ENCODE results near the gene EXOSC9.

DNA sequence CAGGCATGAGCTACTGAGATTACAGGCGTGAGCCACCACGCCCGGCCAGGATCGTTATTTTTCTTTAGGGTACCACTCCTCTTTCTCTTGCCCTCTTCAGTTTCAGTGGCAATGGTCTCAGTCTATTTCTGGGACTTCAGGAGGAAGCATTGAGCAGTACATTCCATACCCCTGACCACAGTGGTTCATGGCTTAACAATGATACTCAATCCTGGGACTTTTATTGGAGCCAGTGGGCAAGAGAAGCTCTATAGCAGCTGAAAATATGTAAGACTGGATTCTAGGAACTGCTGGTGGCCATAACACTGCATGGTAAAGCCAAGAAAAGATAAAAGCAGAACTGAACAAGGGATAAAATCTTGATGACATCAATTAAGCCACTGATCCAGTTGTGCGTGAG, 28.4 kb downstream of the EXOSC9 start:
- TF ChIP-seq, protein P1, sequence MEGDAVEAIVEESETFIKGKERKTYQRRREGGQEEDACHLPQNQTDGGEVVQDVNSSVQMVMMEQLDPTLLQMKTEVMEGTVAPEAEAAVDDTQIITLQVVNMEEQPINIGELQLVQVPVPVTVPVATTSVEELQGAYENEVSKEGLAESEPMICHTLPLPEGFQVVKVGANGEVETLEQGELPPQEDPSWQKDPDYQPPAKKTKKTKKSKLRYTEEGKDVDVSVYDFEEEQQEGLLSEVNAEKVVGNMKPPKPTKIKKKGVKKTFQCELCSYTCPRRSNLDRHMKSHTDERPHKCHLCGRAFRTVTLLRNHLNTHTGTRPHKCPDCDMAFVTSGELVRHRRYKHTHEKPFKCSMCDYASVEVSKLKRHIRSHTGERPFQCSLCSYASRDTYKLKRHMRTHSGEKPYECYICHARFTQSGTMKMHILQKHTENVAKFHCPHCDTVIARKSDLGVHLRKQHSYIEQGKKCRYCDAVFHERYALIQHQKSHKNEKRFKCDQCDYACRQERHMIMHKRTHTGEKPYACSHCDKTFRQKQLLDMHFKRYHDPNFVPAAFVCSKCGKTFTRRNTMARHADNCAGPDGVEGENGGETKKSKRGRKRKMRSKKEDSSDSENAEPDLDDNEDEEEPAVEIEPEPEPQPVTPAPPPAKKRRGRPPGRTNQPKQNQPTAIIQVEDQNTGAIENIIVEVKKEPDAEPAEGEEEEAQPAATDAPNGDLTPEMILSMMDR (conservative IDR thresholded peaks at IDR 0.05 in 1 of 2, IDR thresholded peaks at IDR 0.05 in 1 of 2; ENCODE audit: low read depth in 1 of 2, low read length in 2 of 2), result no peak
- TF ChIP-seq EZH2 (IDR thresholded peaks at IDR 0.05; ENCODE audit: low read length, missing control alignments), result no peak

Data from fibroblast of lung (primary cell).